Endothelial cell of umbilical vein (primary cell): ENCODE results near the gene AGAP2.

ENCODE experiments used
- CTCF ChIP-seq, 2 donors: IDR thresholded peaks; 1 replicate in 1 of 2; 2 replicates in 1 of 2; pipeline ENCODE4 v1.5.1; 2011; ENCODE audit warnings: low read length in 2 of 2, mild to moderate bottlenecking in 2 of 2, moderate library complexity in 2 of 2, control low read depth in 1 of 2, inconsistent platforms in 1 of 2, low read depth in 1 of 2; ENCODE audit not compliant: insufficient read depth in 1 of 2; ENCODE audit errors: extremely low read depth in 1 of 2
- EZH2 ChIP-seq: IDR thresholded peaks from 2 replicates; pipeline ENCODE4 v1.6.1; 2012; ENCODE audit warnings: borderline replicate concordance, low read depth, mild to moderate bottlenecking, moderate library complexity, low read length, inconsistent platforms; ENCODE audit not compliant: severe bottlenecking
- GATA2 ChIP-seq: IDR thresholded peaks from 2 replicates; pipeline ENCODE4 v1.7.0; 2011; ENCODE audit warnings: low read depth, mild to moderate bottlenecking, moderate library complexity, mixed read lengths, low read length; ENCODE audit not compliant: insufficient read length, insufficient read depth
- JUN ChIP-seq: IDR thresholded peaks from 2 replicates; pipeline ENCODE4 v1.6.1; 2011; ENCODE audit warnings: borderline replicate concordance, low read depth; ENCODE audit not compliant: insufficient read length, insufficient read depth
- MAX ChIP-seq: IDR thresholded peaks from 2 replicates; pipeline ENCODE4 v1.6.1; 2011; ENCODE audit not compliant: insufficient read depth, insufficient read length
- MYC ChIP-seq: IDR thresholded peaks from one replicate; pipeline ENCODE4 v1.6.1; 2011; ENCODE audit warnings: mild to moderate bottlenecking, low read depth, low read length
- POLR2A ChIP-seq: IDR thresholded peaks from 2 replicates; pipeline ENCODE4 v1.6.1; 2012; ENCODE audit warnings: low read depth, mild to moderate bottlenecking, control low read depth, low read length
- POLR2AphosphoS5 ChIP-seq: IDR thresholded peaks from 2 replicates; pipeline ENCODE4 v1.6.1; 2012; ENCODE audit warnings: low read depth, mild to moderate bottlenecking, control low read depth, low read length, moderate library complexity; ENCODE audit not compliant: insufficient read depth

GRCh38 chr12:57751432-57751787, 12.9 kb upstream of the AGAP2 start:
- TF ChIP-seq GATA2 = no peak
- no peak for TF ChIP-seq CTCF (IDR thresholded peaks at IDR 0.05; ENCODE audit: extremely low read depth in 1 of 2, insufficient read depth in 1 of 2, low read depth in 1 of 2, low read length in 2 of 2)
- TF ChIP-seq MAX = no peak
- no peak for TF ChIP-seq POLR2AphosphoS5
- TF ChIP-seq JUN = no peak
- TF ChIP-seq EZH2 = no peak
- TF ChIP-seq POLR2A = no peak
- no peak for TF ChIP-seq MYC
